Islet precursor cell (in vitro differentiated cells): ENCODE measurements around the gene FOSL1.
A peak's percentile ranks its signal among the peaks of the same experiment; 100 is the strongest.

Experiments
- DNase-seq: peaks from one replicate; pipeline ENCODE4 v3.0.0-alpha.2; 2018

Gene FOSL1

GRCh38 chr11:65873318-65874156, 26.7 kb downstream of the FOSL1 start:
- peak; percentile 97 for DNase-seq

GRCh38 chr11:65872586-65873317, 27.4 kb downstream of the FOSL1 start, which contains the start of gene EFEMP2:
Gene EFEMP2, minus strand, starts transcription at chr11:65872800. Its CDS starts 446 bp downstream, at chr11:65872354.
- no peak for DNase-seq

GRCh38 chr11:65871811-65872548, 28.2 kb downstream of the FOSL1 start:
- peak; percentile 78 for DNase-seq

- DNase-seq: no peak
Observed at GRCh38 chr11:65870706-65871681, 29.2 kb downstream of the FOSL1 start.

GRCh38 chr11:65870307-65870658, 29.9 kb downstream of the FOSL1 start:
- DNase-seq: no peak

- no peak for DNase-seq
Observed at GRCh38 chr11:65869643-65870306, 30.4 kb downstream of the FOSL1 start.

GRCh38 chr11:65868907-65869306, 31.3 kb downstream of the FOSL1 start:
- no peak for DNase-seq

- no peak for DNase-seq
Observed at GRCh38 chr11:65868076-65868667, 32.0 kb downstream of the FOSL1 start.

- peak; percentile 62 for DNase-seq
Observed at GRCh38 chr11:65867284-65868071, 32.7 kb downstream of the FOSL1 start.

GRCh38 chr11:65866509-65867283, 33.5 kb downstream of the FOSL1 start:
- DNase-seq: no peak

- no peak for DNase-seq
Observed at GRCh38 chr11:65865550-65866172, 34.5 kb downstream of the FOSL1 start.

- DNase-seq: no peak
Observed at GRCh38 chr11:65864706-65865471, 35.3 kb downstream of the FOSL1 start.

GRCh38 chr11:65863889-65864705, 36.1 kb downstream of the FOSL1 start:
- DNase-seq: no peak

GRCh38 chr11:65862941-65863888, 37.0 kb downstream of the FOSL1 start:
- no peak for DNase-seq

GRCh38 chr11:65862191-65862735, 37.9 kb downstream of the FOSL1 start:
- no peak for DNase-seq
